ENCODE results near the gene A3GALT2.

A3GALT2 gene

GRCh38 chr1:33270808-33271465 is 50.0 kb downstream of the A3GALT2 start:
- H3K27me3 ChIP-seq (replicated peaks; ENCODE audit: control insufficient read depth, insufficient read depth, low read length), result no peaks in the 10 kb centered on the region
- no peaks in the 10 kb centered on the region for H3K36me3 ChIP-seq (ENCODE audit: control insufficient read depth, insufficient read depth, low read length)
- TF ChIP-seq, protein P1, sequence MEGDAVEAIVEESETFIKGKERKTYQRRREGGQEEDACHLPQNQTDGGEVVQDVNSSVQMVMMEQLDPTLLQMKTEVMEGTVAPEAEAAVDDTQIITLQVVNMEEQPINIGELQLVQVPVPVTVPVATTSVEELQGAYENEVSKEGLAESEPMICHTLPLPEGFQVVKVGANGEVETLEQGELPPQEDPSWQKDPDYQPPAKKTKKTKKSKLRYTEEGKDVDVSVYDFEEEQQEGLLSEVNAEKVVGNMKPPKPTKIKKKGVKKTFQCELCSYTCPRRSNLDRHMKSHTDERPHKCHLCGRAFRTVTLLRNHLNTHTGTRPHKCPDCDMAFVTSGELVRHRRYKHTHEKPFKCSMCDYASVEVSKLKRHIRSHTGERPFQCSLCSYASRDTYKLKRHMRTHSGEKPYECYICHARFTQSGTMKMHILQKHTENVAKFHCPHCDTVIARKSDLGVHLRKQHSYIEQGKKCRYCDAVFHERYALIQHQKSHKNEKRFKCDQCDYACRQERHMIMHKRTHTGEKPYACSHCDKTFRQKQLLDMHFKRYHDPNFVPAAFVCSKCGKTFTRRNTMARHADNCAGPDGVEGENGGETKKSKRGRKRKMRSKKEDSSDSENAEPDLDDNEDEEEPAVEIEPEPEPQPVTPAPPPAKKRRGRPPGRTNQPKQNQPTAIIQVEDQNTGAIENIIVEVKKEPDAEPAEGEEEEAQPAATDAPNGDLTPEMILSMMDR (IDR thresholded peaks at IDR 0.05; ENCODE audit: insufficient read depth, low read length, poor library complexity, severe bottlenecking), result no peak
- no peak overlapping the region for H3K4me3 ChIP-seq (replicated peaks; ENCODE audit: low read depth, low read length)
- no peak for DNase-seq (ENCODE audit: extremely low read depth, insufficient read length)

DNA sequence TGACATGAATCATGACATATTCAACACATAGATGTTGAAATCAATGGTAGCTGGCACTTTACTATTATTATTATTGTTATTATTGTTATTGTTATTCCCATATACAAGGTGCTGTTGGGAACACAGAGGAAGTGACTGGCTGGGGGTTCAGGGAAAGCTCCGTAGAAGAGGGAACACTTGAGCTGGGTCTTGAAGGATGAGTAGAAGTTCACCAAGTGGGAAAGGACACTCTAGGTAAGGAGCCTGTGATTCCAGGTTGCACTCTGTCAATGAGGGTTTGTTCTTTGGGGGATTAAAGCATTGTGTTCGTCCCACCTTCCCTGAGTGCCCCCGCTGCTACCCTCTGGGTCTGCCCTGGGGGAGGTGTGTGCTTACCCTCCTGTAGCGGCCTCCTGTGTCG is 50.5 kb downstream of the A3GALT2 start:
- no peaks in the 10 kb centered on the region for H3K27me3 ChIP-seq (replicated peaks; ENCODE audit: control insufficient read depth, insufficient read depth, low read length)
- no peak for DNase-seq (ENCODE audit: extremely low read depth, insufficient read length)
- TF ChIP-seq, protein P1 (IDR thresholded peaks at IDR 0.05; ENCODE audit: insufficient read depth, low read length, poor library complexity, severe bottlenecking), result no peak
- H3K36me3 ChIP-seq (ENCODE audit: control insufficient read depth, insufficient read depth, low read length), result no peaks in the 10 kb centered on the region
- H3K4me3 ChIP-seq (replicated peaks; ENCODE audit: low read depth, low read length), result no peak overlapping the region

- H3K4me3 ChIP-seq (replicated peaks; ENCODE audit: low read depth, low read length), result no peak overlapping the region
- DNase-seq (ENCODE audit: extremely low read depth, insufficient read length), result no peak
- TF ChIP-seq, protein P1 (IDR thresholded peaks at IDR 0.05; ENCODE audit: insufficient read depth, low read length, poor library complexity, severe bottlenecking), result no peak
- H3K27me3 ChIP-seq (replicated peaks; ENCODE audit: control insufficient read depth, insufficient read depth, low read length), result no peaks in the 10 kb centered on the region
- no peaks in the 10 kb centered on the region for H3K36me3 ChIP-seq (ENCODE audit: control insufficient read depth, insufficient read depth, low read length)
Observed at GRCh38 chr1:33269621-33270020, 51.3 kb downstream of the A3GALT2 start.

DNA sequence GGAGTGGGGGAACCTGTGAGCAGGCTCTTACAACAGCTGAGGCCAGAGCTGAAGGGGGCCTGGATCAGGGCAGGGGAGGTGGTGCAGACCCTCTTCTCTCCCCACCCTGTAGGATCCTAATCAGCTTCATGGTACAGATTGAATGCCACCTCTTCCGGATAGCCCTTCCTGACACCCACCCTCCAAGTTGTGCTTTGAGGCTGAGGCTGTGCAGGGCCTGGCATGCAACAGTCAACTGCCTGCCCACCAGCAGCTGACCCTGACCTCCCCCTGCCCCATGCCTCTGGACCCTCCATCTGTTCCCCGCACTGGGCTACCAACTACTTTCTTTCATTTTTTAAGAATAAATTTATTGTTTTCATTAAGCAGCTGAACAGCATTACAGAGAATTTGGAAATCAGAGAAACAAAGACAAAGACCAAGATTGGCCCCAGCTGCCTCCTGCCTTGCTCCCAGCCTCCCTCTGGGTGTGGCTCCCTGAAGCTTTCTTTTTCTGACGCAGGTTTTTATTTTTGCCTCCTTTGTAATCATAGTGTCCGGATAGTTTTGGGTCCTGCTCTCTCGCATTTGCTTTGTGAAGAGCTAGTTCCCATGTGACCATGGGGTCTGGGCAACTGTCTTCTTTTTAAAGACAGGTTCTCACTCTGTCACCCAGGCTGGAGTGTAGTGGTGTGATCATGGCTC is 51.8 kb downstream of the A3GALT2 start:
- Histone ChIP-seq H3K27me3 (replicated peaks; ENCODE audit: control insufficient read depth, insufficient read depth, low read length) (no peaks in the 10 kb centered on the region), H3K36me3 (ENCODE audit: control insufficient read depth, insufficient read depth, low read length) (no peaks in the 10 kb centered on the region), H3K4me3 (replicated peaks; ENCODE audit: low read depth, low read length) (no peak overlapping the region)
- TF ChIP-seq, protein P1 (IDR thresholded peaks at IDR 0.05; ENCODE audit: insufficient read depth, low read length, poor library complexity, severe bottlenecking), result no peak
- DNase-seq (ENCODE audit: extremely low read depth, insufficient read length), result no peak

GRCh38 chr1:33268457-33268856 is 52.4 kb downstream of the A3GALT2 start:
- DNase-seq (ENCODE audit: extremely low read depth, insufficient read length), result no peak

More at GRCh38 chr1:33268457-33268856, 52.4 kb downstream of the A3GALT2 start:
- H3K27me3 ChIP-seq (replicated peaks; ENCODE audit: control insufficient read depth, insufficient read depth, low read length), result no peaks in the 10 kb centered on the region
- no peak overlapping the region for H3K4me3 ChIP-seq (replicated peaks; ENCODE audit: low read depth, low read length)
- H3K36me3 ChIP-seq (ENCODE audit: control insufficient read depth, insufficient read depth, low read length), result no peaks in the 10 kb centered on the region
- TF ChIP-seq, protein P1 (IDR thresholded peaks at IDR 0.05; ENCODE audit: insufficient read depth, low read length, poor library complexity, severe bottlenecking), result no peak

Data from GM06990 (cell line).